Measurements from ENCODE around the gene FYN.

DNA sequence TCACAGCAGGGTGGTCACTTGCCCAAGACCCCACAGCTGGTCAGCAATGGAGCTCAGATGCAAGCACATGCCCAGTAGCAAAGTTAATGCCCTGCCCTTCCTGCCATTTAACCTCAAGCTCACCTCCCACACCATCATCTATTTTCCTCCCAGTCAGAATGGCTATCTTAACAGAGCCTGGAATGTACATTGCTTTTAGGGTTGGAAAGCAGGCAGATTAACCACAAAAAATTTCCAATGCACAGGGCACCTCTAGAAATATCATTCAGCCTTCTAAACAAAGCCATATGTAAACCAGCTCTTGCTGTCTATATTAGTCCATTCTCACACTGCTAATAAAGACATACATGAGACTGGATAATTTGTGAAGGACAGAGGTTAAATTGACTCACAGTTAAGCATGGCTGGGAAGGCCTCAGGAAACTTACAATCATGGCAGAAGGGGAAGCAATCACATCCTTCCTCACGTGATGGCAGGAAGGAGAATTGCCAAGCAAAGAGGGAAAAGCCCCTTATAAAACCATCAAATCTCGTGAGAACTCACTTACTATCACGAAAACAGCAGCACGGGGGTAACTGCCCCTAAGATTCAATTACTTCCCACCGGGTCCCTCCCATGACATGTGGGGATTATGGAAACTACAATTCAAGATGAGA lies 106.9 kb downstream of the FYN start:
- TF ChIP-seq TAF1 (IDR thresholded peaks at IDR 0.05; ENCODE audit: low read depth) (no peak), NFIC (IDR thresholded peaks at IDR 0.05) (no peak), FOXM1 (IDR thresholded peaks at IDR 0.05; ENCODE audit: borderline replicate concordance, low read depth) (no peak), CREB1 (IDR thresholded peaks at IDR 0.05; ENCODE audit: low read depth) (no peak), REST (IDR thresholded peaks at IDR 0.05; ENCODE audit: low read depth) (no peak), EP300 (IDR thresholded peaks at IDR 0.05; ENCODE audit: borderline replicate concordance) (no peak)

Measured in Ishikawa (cell line).